Measurements from ENCODE around the gene HSCB. TPM values are rescaled to one million over a fixed set of nuclear protein-coding genes. Genes with fewer than 3 reads are reported as not detected.

The HSCB gene
- polyA plus RNA-seq, 1 donor from 2014 or later, result 22.4 TPM

DNA sequence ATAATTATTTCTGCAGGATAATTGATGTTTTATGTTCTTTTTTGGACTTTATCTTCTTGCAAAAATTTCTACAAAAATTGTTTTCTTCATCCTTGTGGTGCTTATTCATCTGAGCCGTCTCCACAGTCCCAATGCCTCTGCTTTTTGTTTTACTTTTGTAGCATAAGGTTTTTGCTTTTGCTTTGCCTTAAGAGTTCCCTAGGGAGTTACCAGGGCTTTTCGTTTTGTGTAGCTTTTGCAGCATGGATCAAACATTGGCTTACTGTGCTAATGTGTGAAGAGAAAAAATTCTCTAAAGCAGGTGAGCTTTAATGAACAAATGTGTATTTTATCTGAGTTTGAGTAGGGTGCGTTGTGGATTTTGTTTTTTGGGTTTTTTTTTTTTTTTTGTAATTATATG lies 46.8 kb downstream of the HSCB start:
- TF ChIP-seq, protein P1, sequence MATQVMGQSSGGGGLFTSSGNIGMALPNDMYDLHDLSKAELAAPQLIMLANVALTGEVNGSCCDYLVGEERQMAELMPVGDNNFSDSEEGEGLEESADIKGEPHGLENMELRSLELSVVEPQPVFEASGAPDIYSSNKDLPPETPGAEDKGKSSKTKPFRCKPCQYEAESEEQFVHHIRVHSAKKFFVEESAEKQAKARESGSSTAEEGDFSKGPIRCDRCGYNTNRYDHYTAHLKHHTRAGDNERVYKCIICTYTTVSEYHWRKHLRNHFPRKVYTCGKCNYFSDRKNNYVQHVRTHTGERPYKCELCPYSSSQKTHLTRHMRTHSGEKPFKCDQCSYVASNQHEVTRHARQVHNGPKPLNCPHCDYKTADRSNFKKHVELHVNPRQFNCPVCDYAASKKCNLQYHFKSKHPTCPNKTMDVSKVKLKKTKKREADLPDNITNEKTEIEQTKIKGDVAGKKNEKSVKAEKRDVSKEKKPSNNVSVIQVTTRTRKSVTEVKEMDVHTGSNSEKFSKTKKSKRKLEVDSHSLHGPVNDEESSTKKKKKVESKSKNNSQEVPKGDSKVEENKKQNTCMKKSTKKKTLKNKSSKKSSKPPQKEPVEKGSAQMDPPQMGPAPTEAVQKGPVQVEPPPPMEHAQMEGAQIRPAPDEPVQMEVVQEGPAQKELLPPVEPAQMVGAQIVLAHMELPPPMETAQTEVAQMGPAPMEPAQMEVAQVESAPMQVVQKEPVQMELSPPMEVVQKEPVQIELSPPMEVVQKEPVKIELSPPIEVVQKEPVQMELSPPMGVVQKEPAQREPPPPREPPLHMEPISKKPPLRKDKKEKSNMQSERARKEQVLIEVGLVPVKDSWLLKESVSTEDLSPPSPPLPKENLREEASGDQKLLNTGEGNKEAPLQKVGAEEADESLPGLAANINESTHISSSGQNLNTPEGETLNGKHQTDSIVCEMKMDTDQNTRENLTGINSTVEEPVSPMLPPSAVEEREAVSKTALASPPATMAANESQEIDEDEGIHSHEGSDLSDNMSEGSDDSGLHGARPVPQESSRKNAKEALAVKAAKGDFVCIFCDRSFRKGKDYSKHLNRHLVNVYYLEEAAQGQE (IDR thresholded peaks at IDR 0.05; ENCODE audit: borderline replicate concordance), result no peak
- TF ChIP-seq, protein P2, sequence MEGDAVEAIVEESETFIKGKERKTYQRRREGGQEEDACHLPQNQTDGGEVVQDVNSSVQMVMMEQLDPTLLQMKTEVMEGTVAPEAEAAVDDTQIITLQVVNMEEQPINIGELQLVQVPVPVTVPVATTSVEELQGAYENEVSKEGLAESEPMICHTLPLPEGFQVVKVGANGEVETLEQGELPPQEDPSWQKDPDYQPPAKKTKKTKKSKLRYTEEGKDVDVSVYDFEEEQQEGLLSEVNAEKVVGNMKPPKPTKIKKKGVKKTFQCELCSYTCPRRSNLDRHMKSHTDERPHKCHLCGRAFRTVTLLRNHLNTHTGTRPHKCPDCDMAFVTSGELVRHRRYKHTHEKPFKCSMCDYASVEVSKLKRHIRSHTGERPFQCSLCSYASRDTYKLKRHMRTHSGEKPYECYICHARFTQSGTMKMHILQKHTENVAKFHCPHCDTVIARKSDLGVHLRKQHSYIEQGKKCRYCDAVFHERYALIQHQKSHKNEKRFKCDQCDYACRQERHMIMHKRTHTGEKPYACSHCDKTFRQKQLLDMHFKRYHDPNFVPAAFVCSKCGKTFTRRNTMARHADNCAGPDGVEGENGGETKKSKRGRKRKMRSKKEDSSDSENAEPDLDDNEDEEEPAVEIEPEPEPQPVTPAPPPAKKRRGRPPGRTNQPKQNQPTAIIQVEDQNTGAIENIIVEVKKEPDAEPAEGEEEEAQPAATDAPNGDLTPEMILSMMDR (IDR thresholded peaks at IDR 0.05; ENCODE audit: poor library complexity, severe bottlenecking), result no peak
- TF ChIP-seq RAD21 (conservative IDR thresholded peaks at IDR 0.05) (no peak), POLR2AphosphoS5 (IDR thresholded peaks at IDR 0.05) (no peak), SMC3 (conservative IDR thresholded peaks at IDR 0.05; ENCODE audit: poor library complexity) (no peak), EZH2 (IDR thresholded peaks at IDR 0.05; ENCODE audit: borderline replicate concordance, insufficient read depth, low read length, poor library complexity, severe bottlenecking) (no peak), TAF1 (IDR thresholded peaks at IDR 0.05; ENCODE audit: low read depth) (no peak), MXI1 (conservative IDR thresholded peaks at IDR 0.05; ENCODE audit: poor library complexity, severe bottlenecking) (no peak), EP300 (conservative IDR thresholded peaks at IDR 0.05; ENCODE audit: poor library complexity, severe bottlenecking) (no peak)
- Histone ChIP-seq H3K27me3 (ENCODE audit: insufficient read depth, low read depth, low read length) (no peaks in the 10 kb centered on the region), H3F3A (ENCODE audit: insufficient read depth, low read length, poor library complexity, severe bottlenecking) (no peaks in the 10 kb centered on the region), H3K9ac (ENCODE audit: low read length) (no peak overlapping the region), H3K9me2 (ENCODE audit: insufficient read depth, low read length) (no peaks in the 10 kb centered on the region), H3K4me2 (ENCODE audit: low read length) (no peak overlapping the region), H3K79me2 (replicated peaks; ENCODE audit: insufficient read depth, low read length) (no peaks in the 10 kb centered on the region), H3K4me3 (ENCODE audit: low read length) (no peak overlapping the region), H3K27ac (ENCODE audit: low read length) (no peak overlapping the region), H3K36me3 (ENCODE audit: insufficient read depth, low read length) (no peaks in the 10 kb centered on the region), H3K9me3 (ENCODE audit: low read length) (no peaks in the 10 kb centered on the region), H4K20me1 (ENCODE audit: insufficient read depth) (no peaks in the 10 kb centered on the region), H2AFZ (ENCODE audit: low read depth, low read length) (no peak overlapping the region)

DNA sequence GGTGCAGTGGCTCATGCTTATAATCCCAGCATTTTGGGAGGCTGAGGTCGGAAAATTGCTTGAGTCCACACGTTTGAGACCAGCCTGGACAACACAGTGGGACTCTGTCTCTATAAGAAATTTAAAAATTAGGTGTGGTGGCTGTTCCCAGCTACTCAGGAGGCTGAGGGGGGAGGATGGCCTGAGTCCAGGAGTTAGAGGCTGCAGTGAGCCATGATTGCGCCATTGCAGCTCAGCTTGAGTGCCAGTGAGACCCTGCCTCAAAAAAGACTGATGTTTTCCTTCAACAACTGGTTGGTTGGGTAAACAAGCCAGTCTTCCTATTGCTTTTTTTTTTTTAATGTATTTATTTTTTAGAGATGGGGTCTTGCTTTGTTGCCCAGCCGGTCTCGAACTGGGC lies 49.3 kb downstream of the HSCB start:
- no peaks in the 10 kb centered on the region for H3K36me3 ChIP-seq (ENCODE audit: insufficient read depth, low read length)
- H3K4me3 ChIP-seq (ENCODE audit: low read length), result no peak overlapping the region
- H3K9ac ChIP-seq (ENCODE audit: low read length), result no peak overlapping the region
- H3K27me3 ChIP-seq (ENCODE audit: insufficient read depth, low read depth, low read length), result no peaks in the 10 kb centered on the region
- H3K9me2 ChIP-seq (ENCODE audit: insufficient read depth, low read length), result no peaks in the 10 kb centered on the region
- no peak overlapping the region for H3K27ac ChIP-seq (ENCODE audit: low read length)
- no peak overlapping the region for H3K4me2 ChIP-seq (ENCODE audit: low read length)
- H3K9me3 ChIP-seq (ENCODE audit: low read length), result no peaks in the 10 kb centered on the region
- no peaks in the 10 kb centered on the region for H4K20me1 ChIP-seq (ENCODE audit: insufficient read depth)
- no peak overlapping the region for H2AFZ ChIP-seq (ENCODE audit: low read depth, low read length)
- no peak for TF ChIP-seq EP300 (conservative IDR thresholded peaks at IDR 0.05; ENCODE audit: poor library complexity, severe bottlenecking)
- TF ChIP-seq, protein P2 (IDR thresholded peaks at IDR 0.05; ENCODE audit: poor library complexity, severe bottlenecking), result no peak
- TF ChIP-seq, protein P1 (IDR thresholded peaks at IDR 0.05; ENCODE audit: borderline replicate concordance), result no peak
- TF ChIP-seq RAD21 (conservative IDR thresholded peaks at IDR 0.05), result no peak
- TF ChIP-seq MXI1 (conservative IDR thresholded peaks at IDR 0.05; ENCODE audit: poor library complexity, severe bottlenecking), result no peak
- no peak for TF ChIP-seq EZH2 (IDR thresholded peaks at IDR 0.05; ENCODE audit: borderline replicate concordance, insufficient read depth, low read length, poor library complexity, severe bottlenecking)
- no peak for TF ChIP-seq TAF1 (IDR thresholded peaks at IDR 0.05; ENCODE audit: low read depth)
- TF ChIP-seq SMC3 (conservative IDR thresholded peaks at IDR 0.05; ENCODE audit: poor library complexity), result no peak
- no peak for TF ChIP-seq POLR2AphosphoS5 (IDR thresholded peaks at IDR 0.05)
- H3F3A ChIP-seq (ENCODE audit: insufficient read depth, low read length, poor library complexity, severe bottlenecking), result no peaks in the 10 kb centered on the region
- no peaks in the 10 kb centered on the region for H3K79me2 ChIP-seq (replicated peaks; ENCODE audit: insufficient read depth, low read length)

Data from neural cell (in vitro differentiated cells).